IMR-90 (cell line): ENCODE measurements around the gene DOCK6. TPM values are rescaled to one million over a fixed set of nuclear protein-coding genes. Genes with fewer than 3 reads are reported as not detected.

ENCODE experiments used
- ATAC-seq: fragments of 200-7000 bp; cut with Tn5 transposase; 2 replicates; pipeline ENCODE4 v1.9.1; 2020; ENCODE audit warnings: low read depth, mild to moderate bottlenecking, moderate library complexity
- BruUV-seq: library from RNA; stranded (reverse); fragments of 400-500 nt; replicated peaks from 2 replicates; lab custom pipeline; 2021; lab: Mats Ljungman, UMichigan
- CTCF ChIA-PET: fragments of 300-600 bp; formaldehyde crosslinking; extraction: SDS; loops from one replicate; lab custom pipeline; 2021; ENCODE audit warnings: antibody characterized with exemption; lab: Yijun Ruan, JAX
- POLR2A ChIA-PET: fragments of 300-600 bp; sonication (Branson Sonifier 250); formaldehyde crosslinking; loops from one replicate; lab custom pipeline; 2022; ENCODE audit warnings: antibody characterized with exemption; ENCODE audit not compliant: unreplicated experiment; lab: Charles Lee
- DNase-seq: peaks from one replicate; pipeline ENCODE4 v3.0.0; 2013
- H2AFZ ChIP-seq: replicated peaks from 2 replicates; pipeline ENCODE3; 2013; ENCODE audit warnings: low read length, mild to moderate bottlenecking; ENCODE audit not compliant: poor library complexity
- H2AK5ac ChIP-seq: 2 replicates; pipeline ENCODE4 v1.6.1; 2013; ENCODE audit warnings: low read depth, low read length, inconsistent platforms
- H2AK9ac ChIP-seq: replicated peaks from 2 replicates; pipeline ENCODE3; 2013; ENCODE audit warnings: mild to moderate bottlenecking, low read depth, low read length, moderate library complexity; ENCODE audit not compliant: poor library complexity
- H2BK120ac ChIP-seq: 2 replicates; pipeline ENCODE4 v1.6.1; 2013; ENCODE audit warnings: low read depth, low read length, inconsistent platforms
- H2BK15ac ChIP-seq: 3 replicates; pipeline ENCODE4 v1.6.1; 2013; ENCODE audit warnings: low read depth, low read length, inconsistent platforms
- H2BK20ac ChIP-seq: 2 replicates; pipeline ENCODE4 v1.6.1; 2013; ENCODE audit warnings: low read depth, mild to moderate bottlenecking, inconsistent platforms, low read length, moderate library complexity
- H2BK5ac ChIP-seq: 2 replicates; pipeline ENCODE4 v1.6.1; 2013; ENCODE audit warnings: mild to moderate bottlenecking, low read depth, low read length, inconsistent platforms; ENCODE audit not compliant: poor library complexity, severe bottlenecking
- H3K14ac ChIP-seq: replicated peaks from 2 replicates; pipeline ENCODE4 v1.6.1; 2013; ENCODE audit warnings: low read depth, low read length, inconsistent platforms
- H3K18ac ChIP-seq: 2 replicates; pipeline ENCODE4 v1.6.1; 2013; ENCODE audit warnings: low read depth, low read length, control low read depth
- H3K23ac ChIP-seq: 2 replicates; pipeline ENCODE4 v1.6.1; 2013; ENCODE audit warnings: low read depth, low read length, inconsistent platforms
- H3K27ac ChIP-seq: 2 replicates; pipeline ENCODE4 v1.5.1; 2013; ENCODE audit warnings: mild to moderate bottlenecking, control low read depth, low read length; ENCODE audit not compliant: insufficient read depth
- H3K27me3 ChIP-seq: 2 replicates; pipeline ENCODE4 v1.6.1; 2013; ENCODE audit warnings: low read length; ENCODE audit not compliant: control insufficient read depth, insufficient read depth
- H3K36me3 ChIP-seq: 2 replicates; pipeline ENCODE4 v1.6.1; 2013; ENCODE audit warnings: low read length, mixed read lengths; ENCODE audit not compliant: control insufficient read depth, insufficient read depth
- H3K4ac ChIP-seq: 2 replicates; pipeline ENCODE4 v1.6.1; 2013; ENCODE audit warnings: low read depth, low read length, inconsistent platforms
- H3K4me1 ChIP-seq: 2 replicates; pipeline ENCODE4 v1.6.1; 2013; ENCODE audit warnings: low read length, mixed read lengths; ENCODE audit not compliant: control insufficient read depth, insufficient read depth
- H3K4me2 ChIP-seq: 2 replicates; pipeline ENCODE4 v1.6.1; 2013; ENCODE audit warnings: low read depth, mild to moderate bottlenecking, control low read depth, low read length, moderate library complexity
- H3K4me3 ChIP-seq: 2 replicates; pipeline ENCODE4 v1.5.1; 2013; ENCODE audit warnings: low read depth, mild to moderate bottlenecking, control low read depth, low read length, moderate library complexity; ENCODE audit not compliant: insufficient read depth
- H3K56ac ChIP-seq: 2 replicates; pipeline ENCODE4 v1.6.1; 2013; ENCODE audit warnings: low read length, inconsistent platforms; ENCODE audit not compliant: insufficient read depth; ENCODE audit errors: extremely low read depth
- H3K79me1 ChIP-seq, 2 experiments: 2 replicates each; pipeline ENCODE4 v1.6.1; 2013; ENCODE audit warnings: low read length in 2 of 2, inconsistent platforms in 1 of 2, low read depth in 1 of 2
- H3K9ac ChIP-seq: 2 replicates; pipeline ENCODE4 v1.6.1; 2013; ENCODE audit warnings: low read depth, low read length, control low read depth
- H3K9me1 ChIP-seq: 2 replicates; pipeline ENCODE4 v1.6.1; 2013; ENCODE audit warnings: low read length, inconsistent platforms; ENCODE audit not compliant: insufficient read depth
- H3K9me3 ChIP-seq: 2 replicates; pipeline ENCODE4 v1.6.1; 2013; ENCODE audit warnings: low read length; ENCODE audit not compliant: control insufficient read depth, insufficient read depth
- H4K20me1 ChIP-seq: 2 replicates; pipeline ENCODE4 v1.6.1; 2013; ENCODE audit warnings: low read length, inconsistent platforms; ENCODE audit not compliant: insufficient read depth
- H4K5ac ChIP-seq: 2 replicates; pipeline ENCODE4 v1.6.1; 2013; ENCODE audit warnings: mild to moderate bottlenecking, low read depth, low read length, control low read depth
- H4K8ac ChIP-seq, 2 experiments: 2 replicates each; pipeline ENCODE4 v1.6.1; 2013; ENCODE audit warnings: low read depth in 2 of 2, low read length in 2 of 2, control low read depth in 1 of 2, inconsistent platforms in 1 of 2
- H4K91ac ChIP-seq: 2 replicates; pipeline ENCODE4 v1.6.1; 2013; ENCODE audit warnings: low read depth, low read length, inconsistent platforms; ENCODE audit not compliant: insufficient read depth
- BHLHE40 ChIP-seq: fragments of 150-350 bp; IDR thresholded peaks from 2 replicates; pipeline ENCODE4 v1.6.1; 2016; ENCODE audit warnings: mild to moderate bottlenecking, low read depth, low read length
- CEBPB ChIP-seq: IDR thresholded peaks from 2 replicates; pipeline ENCODE4 v1.6.1; 2012; ENCODE audit warnings: low read depth, low read length, improper control_type of control experiment
- CHD1 ChIP-seq: IDR thresholded peaks from 2 replicates; pipeline ENCODE4 v1.6.1; 2012; ENCODE audit warnings: low read depth, low read length, improper control_type of control experiment
- CTCF ChIP-seq: conservative IDR thresholded peaks from 2 replicates; pipeline ENCODE4 v1.5.1; 2012; ENCODE audit warnings: mild to moderate bottlenecking, low read depth, low read length, improper control_type of control experiment
- ELK1 ChIP-seq: fragments of 150-350 bp; IDR thresholded peaks from 2 replicates; pipeline ENCODE4 v1.6.1; 2016; ENCODE audit warnings: low read depth, mild to moderate bottlenecking, low read length, moderate library complexity, borderline replicate concordance
- FOS ChIP-seq: fragments of 150-350 bp; IDR thresholded peaks from 2 replicates; pipeline ENCODE4 v1.6.1; 2016; ENCODE audit warnings: low read depth, low read length
- MAFK ChIP-seq: IDR thresholded peaks from 2 replicates; pipeline ENCODE4 v1.6.1; 2012; ENCODE audit warnings: low read depth, low read length, improper control_type of control experiment
- MAZ ChIP-seq: IDR thresholded peaks from 2 replicates; pipeline ENCODE4 v1.6.1; 2012; ENCODE audit warnings: low read depth, mild to moderate bottlenecking, low read length, improper control_type of control experiment, moderate library complexity, borderline replicate concordance
- MXI1 ChIP-seq: IDR thresholded peaks from 2 replicates; pipeline ENCODE4 v1.6.1; 2012; ENCODE audit warnings: low read depth, mild to moderate bottlenecking, low read length, moderate library complexity, borderline replicate concordance
- NFE2L2 ChIP-seq: fragments of 150-350 bp; IDR thresholded peaks from 2 replicates; pipeline ENCODE4 v1.6.1; 2016; ENCODE audit warnings: low read depth, mild to moderate bottlenecking, low read length
- POLR2A ChIP-seq: IDR thresholded peaks from 2 replicates; pipeline ENCODE4 v1.6.1; 2012; ENCODE audit warnings: mild to moderate bottlenecking, low read depth, low read length
- RAD21 ChIP-seq: IDR thresholded peaks from 2 replicates; pipeline ENCODE4 v1.6.1; 2012; ENCODE audit warnings: low read length, improper control_type of control experiment
- RCOR1 ChIP-seq: IDR thresholded peaks from 2 replicates; pipeline ENCODE4 v1.6.1; 2012; ENCODE audit warnings: mild to moderate bottlenecking, low read length, improper control_type of control experiment; ENCODE audit not compliant: insufficient replicate concordance
- RFX5 ChIP-seq: IDR thresholded peaks from 2 replicates; pipeline ENCODE4 v1.8.0; 2012; ENCODE audit warnings: low read depth, mild to moderate bottlenecking, low read length, moderate library complexity
- SMC3 ChIP-seq: fragments of 150-350 bp; IDR thresholded peaks from 2 replicates; pipeline ENCODE4 v1.6.1; 2016; ENCODE audit warnings: low read depth, mild to moderate bottlenecking, antibody characterized with exemption, low read length, moderate library complexity
- USF2 ChIP-seq: fragments of 150-350 bp; IDR thresholded peaks from 2 replicates; pipeline ENCODE4 v1.6.1; 2017; ENCODE audit warnings: mild to moderate bottlenecking, antibody characterized with exemption, low read length, low read depth
- WGBS, 2 experiments: methylation state at CpG; one replicate each; pipeline versions ENCODE4 v1.1.5 to v1.1.7; 2013; ENCODE audit warnings: missing lambda C conversion rate in 2 of 2; ENCODE audit not compliant: insufficient read length in 1 of 2; ENCODE audit errors: extremely low coverage in 2 of 2; 5-methylcytosine and 5-hydroxymethylcytosine counted together
- dilution Hi-C: fragments of 300-500 bp; cut with HindIII; formaldehyde crosslinking; loops from one replicate; pipeline ENCODE4 v1.14.3; 2018; ENCODE audit warnings: low sequenced_read_pairs; ENCODE audit not compliant: unreplicated experiment
- in situ Hi-C: fragments of 300-500 bp; cut with MboI; formaldehyde crosslinking; loops from 3 replicates; pipeline ENCODE4 v1.14.3; 2019; ENCODE audit warnings: low sequenced_read_pairs, inconsistent platforms, mixed read lengths
- intact Hi-C: fragments of 100-400 bp; cut with micrococcal nuclease; formaldehyde crosslinking; loops from 2 replicates; pipeline ENCODE4 v1.10.0; 2022
- polyA plus RNA-seq, 3 experiments: library from polyadenylated mRNA; depleted of rRNA; stranded (reverse); fragments of >200 nt; gene quantifications; 2 replicates each; pipeline ENCODE4 v1.2.3, GENCODE V29; 2012; ENCODE audit warnings: low replicate concordance in 1 of 3
- total RNA-seq: library from RNA; depleted of rRNA; stranded (reverse); fragments of >200 nt; gene quantifications from 2 replicates; pipeline ENCODE4 v1.2.3, GENCODE V29; 2012

Gene DOCK6
- total and polyA plus RNA-seq, 2 of the 4 experiments (the other 2 are of a cell fraction) = 5.0 to 18.4 TPM

- Histone ChIP-seq H3K9me1 (no peaks in the 10 kb centered on the region), H2BK5ac (no peak overlapping the region), H3K14ac (no peak overlapping the region), H2BK15ac (no peak overlapping the region), H2BK20ac (no peak overlapping the region), H3K4me1 (no peaks in the 10 kb centered on the region), H4K20me1 (no peaks in the 10 kb centered on the region), H3K18ac (no peak overlapping the region), H3K9me3 (no peaks in the 10 kb centered on the region), H3K36me3 (no peaks in the 10 kb centered on the region), H2BK120ac (no peak overlapping the region), H4K8ac (no peak overlapping the region), H3K79me1 (no peaks in the 10 kb centered on the region), H3K4ac (no peak overlapping the region), H3K4me2 (no peak overlapping the region), H3K23ac (no peak overlapping the region), H2AK5ac (no peak overlapping the region), H2AFZ (no peak overlapping the region), H3K4me3 (no peak overlapping the region), H3K27me3 (peaks cover 5% of the 10 kb centered on the region), H3K9ac (no peak overlapping the region), H4K91ac (no peak overlapping the region), H3K56ac (no peak overlapping the region), H4K5ac (no peak overlapping the region), H2AK9ac (no peak overlapping the region), H3K27ac (no peak overlapping the region)
- ATAC-seq (no peak), DNase-seq (no peak)
- in situ Hi-C loops = no loop called here
- ChIA-PET POLR2A (interaction anchor here (0.6 kb wide), 1 partner anchor 68 kb away, joined by 6 read pairs; no protein-coding TSS in a partner anchor), CTCF (interaction anchor here (1.2 kb wide), 1 partner anchor 16 kb away, joined by 4 read pairs; no protein-coding TSS in a partner anchor)
- BruUV-seq = no TSS peak
- intact Hi-C loops = no loop called here
- dilution Hi-C loops = no loop called here
- WGBS, 2 experiments = no CpG with 5 or more reads among the region's 6 CpGs
- TF ChIP-seq BHLHE40 = no peak
- TF ChIP-seq USF2 = no peak
- no peak for TF ChIP-seq NFE2L2
- no peak for TF ChIP-seq RFX5
- no peak for TF ChIP-seq FOS
- no peak for TF ChIP-seq RAD21
- no peak for TF ChIP-seq MXI1
- TF ChIP-seq CEBPB = no peak
- TF ChIP-seq ELK1 = no peak
- TF ChIP-seq CTCF = no peak
- no peak for TF ChIP-seq MAFK
- TF ChIP-seq MAZ = no peak
- TF ChIP-seq SMC3 = no peak
- no peak for TF ChIP-seq RCOR1
- TF ChIP-seq POLR2A = no peak
- TF ChIP-seq CHD1 = no peak
Measured at GRCh38 chr19:11278670-11279069, 16.3 kb upstream of the DOCK6 start.
